ENCODE results near the gene RNF25. TPM values are rescaled to one million over a fixed set of nuclear protein-coding genes. Genes with fewer than 3 reads are reported as not detected.
A peak's percentile ranks its signal among the peaks of the same experiment; 100 is the strongest.

Gene RNF25
- total RNA-seq, 4 donors from 2014 or later, result 9.5 to 23.7 (median 18.6) TPM

DNA sequence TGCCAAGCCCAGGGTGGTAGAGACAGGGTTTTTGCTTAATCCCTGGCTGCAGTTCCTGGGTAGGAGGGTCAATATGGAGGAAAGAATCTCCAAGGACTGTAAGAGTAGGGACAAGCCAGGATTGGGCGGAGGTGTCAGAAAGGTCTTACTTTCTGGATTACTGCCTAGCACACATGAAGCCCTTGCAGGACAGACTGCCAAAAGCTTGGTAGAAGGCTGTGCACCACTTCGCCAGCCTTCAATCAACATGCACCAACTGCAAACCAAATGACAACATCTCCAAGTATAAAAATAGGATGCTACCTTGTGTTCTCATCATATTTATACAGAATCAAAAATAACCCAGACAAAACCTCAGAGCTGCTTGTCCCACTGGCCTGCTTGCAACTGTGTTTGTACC, 16.1 kb downstream of the RNF25 start:
- H3K4me1 ChIP-seq, result peaks cover 0 to 11% (median 2%) of the 10 kb centered on the region in 4 donors
- no peak overlapping the region for H3K4me3 ChIP-seq
- H3K36me3 ChIP-seq, result peaks cover 0 to 54% (median 3%) of the 10 kb centered on the region in 3 donors
- no peak overlapping the region for H3K27ac ChIP-seq
- no peaks in the 10 kb centered on the region for H3K9me3 ChIP-seq
- TF ChIP-seq, protein P1, sequence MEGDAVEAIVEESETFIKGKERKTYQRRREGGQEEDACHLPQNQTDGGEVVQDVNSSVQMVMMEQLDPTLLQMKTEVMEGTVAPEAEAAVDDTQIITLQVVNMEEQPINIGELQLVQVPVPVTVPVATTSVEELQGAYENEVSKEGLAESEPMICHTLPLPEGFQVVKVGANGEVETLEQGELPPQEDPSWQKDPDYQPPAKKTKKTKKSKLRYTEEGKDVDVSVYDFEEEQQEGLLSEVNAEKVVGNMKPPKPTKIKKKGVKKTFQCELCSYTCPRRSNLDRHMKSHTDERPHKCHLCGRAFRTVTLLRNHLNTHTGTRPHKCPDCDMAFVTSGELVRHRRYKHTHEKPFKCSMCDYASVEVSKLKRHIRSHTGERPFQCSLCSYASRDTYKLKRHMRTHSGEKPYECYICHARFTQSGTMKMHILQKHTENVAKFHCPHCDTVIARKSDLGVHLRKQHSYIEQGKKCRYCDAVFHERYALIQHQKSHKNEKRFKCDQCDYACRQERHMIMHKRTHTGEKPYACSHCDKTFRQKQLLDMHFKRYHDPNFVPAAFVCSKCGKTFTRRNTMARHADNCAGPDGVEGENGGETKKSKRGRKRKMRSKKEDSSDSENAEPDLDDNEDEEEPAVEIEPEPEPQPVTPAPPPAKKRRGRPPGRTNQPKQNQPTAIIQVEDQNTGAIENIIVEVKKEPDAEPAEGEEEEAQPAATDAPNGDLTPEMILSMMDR (IDR thresholded peaks at IDR 0.05), result no peak
- no peak for TF ChIP-seq POLR2A (IDR thresholded peaks at IDR 0.05)
- DNase-seq, result no peak
- no peaks in the 10 kb centered on the region for H3K27me3 ChIP-seq

DNA sequence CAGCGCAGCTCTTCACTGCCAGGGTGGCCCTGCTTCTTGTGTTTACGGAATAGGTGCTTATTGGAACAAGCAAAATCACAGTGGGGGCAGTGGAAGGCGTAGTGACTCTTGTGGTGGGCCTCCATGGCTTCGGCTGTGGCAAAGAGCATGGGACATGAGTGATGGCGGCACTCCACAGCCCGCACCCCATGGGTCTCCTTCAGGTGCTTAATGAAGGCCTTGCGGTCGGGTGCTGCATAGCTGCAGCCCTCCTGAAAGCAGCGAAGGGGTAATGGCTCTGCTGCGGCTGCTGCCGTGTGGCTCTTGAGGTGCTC, 23.1 kb downstream of the RNF25 start:
- Histone ChIP-seq H3K9me3 (no peaks in the 10 kb centered on the region), H3K4me1 (no peaks in the 10 kb centered on the region), H3K4me3 (no peak overlapping the region), H3K27ac (no peak overlapping the region), H3K36me3 (peaks cover 0 to 68% (median 3%) of the 10 kb centered on the region in 3 donors), H3K27me3 (no peaks in the 10 kb centered on the region)
- no peak for DNase-seq
- TF ChIP-seq, protein P1 (IDR thresholded peaks at IDR 0.05), result no peak
- no peak for TF ChIP-seq POLR2A (IDR thresholded peaks at IDR 0.05)

DNA sequence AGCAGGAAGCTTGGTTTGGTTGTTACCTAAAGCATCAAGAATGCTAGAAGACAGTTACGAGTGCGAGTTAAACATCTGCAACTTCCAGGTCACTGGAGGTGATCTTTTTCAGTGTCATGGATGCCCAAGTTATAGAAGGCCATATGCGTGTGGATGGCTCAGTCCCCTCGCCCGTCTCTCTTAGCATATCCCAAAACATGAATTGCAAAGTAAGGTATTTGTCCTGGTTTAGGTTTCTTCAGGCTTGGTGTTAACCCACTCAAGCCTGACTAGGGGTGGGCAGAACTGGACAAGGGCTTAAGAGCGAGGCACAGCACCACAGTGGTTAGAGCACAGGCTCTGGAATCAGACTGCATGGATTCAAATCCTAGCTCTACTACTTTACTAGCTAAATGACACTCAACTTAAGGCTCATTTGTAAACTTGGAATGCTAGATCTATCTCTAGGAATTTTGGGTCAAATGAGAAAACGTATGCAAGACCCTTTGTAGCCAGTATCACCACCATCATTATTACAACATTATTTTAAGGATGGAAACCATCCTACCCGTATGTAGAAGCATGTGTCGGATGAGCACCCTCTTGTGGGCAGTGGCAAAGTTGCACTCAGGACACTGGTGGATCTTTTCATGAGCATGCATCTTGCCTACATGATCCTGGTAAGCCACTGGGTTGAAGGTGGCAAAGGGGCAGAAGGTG, 23.6 kb downstream of the RNF25 start:
- no peak for TF ChIP-seq POLR2A (IDR thresholded peaks at IDR 0.05)
- TF ChIP-seq, protein P1 (IDR thresholded peaks at IDR 0.05), result peak; percentile 45 to 83 (median 76)
- H3K36me3 ChIP-seq, result peaks cover 0 to 71% (median 3%) of the 10 kb centered on the region in 3 donors
- no peak overlapping the region for H3K4me3 ChIP-seq
- no peaks in the 10 kb centered on the region for H3K27me3 ChIP-seq
- no peaks in the 10 kb centered on the region for H3K9me3 ChIP-seq
- no peak overlapping the region for H3K27ac ChIP-seq
- DNase-seq, result peak; percentile 28 to 74 (median 63)
- no peaks in the 10 kb centered on the region for H3K4me1 ChIP-seq

DNA sequence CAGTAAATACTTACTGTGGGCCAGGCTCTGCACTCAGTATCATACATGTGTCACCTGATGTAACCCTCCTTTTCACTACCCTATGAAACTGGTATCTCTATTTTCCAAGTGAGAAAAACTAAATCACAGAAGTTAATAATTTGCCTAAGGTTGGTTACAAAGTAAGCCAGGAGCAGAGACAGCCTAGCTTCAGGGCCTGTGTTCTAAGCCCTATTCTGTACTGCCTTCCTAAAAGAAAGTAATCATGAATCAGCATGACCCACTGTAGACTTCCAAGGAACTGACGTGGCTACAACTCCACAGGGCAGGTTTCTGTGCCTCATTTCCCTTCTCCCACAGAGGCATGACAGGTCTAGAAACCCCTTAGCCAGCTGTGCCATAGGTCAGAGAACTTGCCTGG, 26.7 kb downstream of the RNF25 start:
- Histone ChIP-seq H3K27me3 (no peaks in the 10 kb centered on the region), H3K9me3 (no peaks in the 10 kb centered on the region), H3K4me1 (no peaks in the 10 kb centered on the region), H3K27ac (no peak overlapping the region), H3K36me3 (peaks cover 0 to 86% (median 0%) of the 10 kb centered on the region in 3 donors), H3K4me3 (no peak overlapping the region)
- no peak for TF ChIP-seq POLR2A (IDR thresholded peaks at IDR 0.05)
- TF ChIP-seq, protein P1 (IDR thresholded peaks at IDR 0.05), result no peak
- DNase-seq, result no peak

DNA sequence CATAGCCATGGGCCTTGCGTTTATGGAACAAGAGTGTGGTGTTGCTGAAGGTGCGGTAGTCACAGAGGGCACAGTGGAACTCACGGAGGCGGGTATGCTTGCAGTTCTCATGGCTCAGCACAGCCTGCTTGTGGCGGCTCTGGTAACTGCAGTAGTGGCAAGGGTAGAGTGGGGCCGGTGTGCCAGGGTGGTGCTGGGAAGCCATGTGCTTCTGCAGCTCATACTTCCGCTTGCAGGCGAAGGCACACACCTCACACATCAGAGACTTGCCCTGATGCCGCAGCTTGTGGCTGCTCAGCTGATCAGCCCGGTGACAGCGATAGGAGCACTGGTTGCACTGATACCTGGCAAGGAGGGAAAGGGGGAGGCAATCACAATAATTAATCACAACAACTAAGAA, 27.1 kb downstream of the RNF25 start:
- no peaks in the 10 kb centered on the region for H3K4me1 ChIP-seq
- peaks cover 0 to 88% (median 0%) of the 10 kb centered on the region in 3 donors for H3K36me3 ChIP-seq
- DNase-seq, result no peak
- no peak overlapping the region for H3K4me3 ChIP-seq
- no peak for TF ChIP-seq POLR2A (IDR thresholded peaks at IDR 0.05)
- TF ChIP-seq, protein P1 (IDR thresholded peaks at IDR 0.05), result no peak
- H3K27ac ChIP-seq, result no peak overlapping the region
- no peaks in the 10 kb centered on the region for H3K27me3 ChIP-seq
- H3K9me3 ChIP-seq, result no peaks in the 10 kb centered on the region
